Daoy (cell line): Measurements from ENCODE around the gene ADCY3. TPM values are rescaled to one million over a fixed set of nuclear protein-coding genes. Genes with fewer than 3 reads are reported as not detected.

Experiments
- total RNA-seq: library from RNA; depleted of rRNA; stranded (reverse); fragments of >200 nt; shearing (Covaris generic); gene quantifications from 2 replicates; pipeline ENCODE4 v1.2.3, GENCODE V29; 2014; rRNA removed

Gene ADCY3
- total RNA-seq, 1 experiment from 2014 or later: 16.4 TPM

Other genes with a start within 250 kb of the ADCY3 start
- 41.0 and 46.4 TPM in 2 replicates for gene PTRHD1, start 126.8 kb downstream of the ADCY3 start, total RNA-seq
- 42.1 and 60.1 TPM in 2 replicates for gene CENPO, start 126.8 kb downstream of the ADCY3 start, total RNA-seq
- 2.3 and 6.2 TPM in 2 replicates for gene DNAJC27, start 51.7 kb upstream of the ADCY3 start, total RNA-seq
- 2.0 and 4.3 TPM in 2 replicates for gene EFR3B, start 121.8 kb upstream of the ADCY3 start, total RNA-seq
- gene POMC, start 248.3 kb upstream of the ADCY3 start, total RNA-seq: 0.34 TPM in 1 of 2 replicates, not detected in the other